Measurements from ENCODE around the gene ZNF408.

DNA sequence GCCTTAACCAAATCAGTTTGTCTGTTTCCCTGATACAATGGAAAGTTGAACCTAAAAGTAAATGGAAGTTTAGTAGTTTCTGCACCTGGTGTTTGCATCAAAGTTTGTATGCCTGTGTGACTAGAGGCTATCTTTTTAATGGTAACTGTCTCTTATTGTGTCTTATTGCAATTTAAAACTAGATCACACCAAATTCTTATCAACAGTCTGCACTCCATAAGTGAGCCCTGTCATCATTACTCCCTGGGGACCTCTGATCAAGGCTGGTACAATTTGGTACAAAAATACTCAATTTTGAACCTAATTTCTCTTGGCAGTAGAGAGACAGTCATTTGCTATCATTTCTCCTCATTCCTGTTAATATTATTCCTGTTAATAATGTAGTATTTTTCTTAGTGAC is 38.5 kb upstream of the ZNF408 start:
- TF ChIP-seq, protein P1, sequence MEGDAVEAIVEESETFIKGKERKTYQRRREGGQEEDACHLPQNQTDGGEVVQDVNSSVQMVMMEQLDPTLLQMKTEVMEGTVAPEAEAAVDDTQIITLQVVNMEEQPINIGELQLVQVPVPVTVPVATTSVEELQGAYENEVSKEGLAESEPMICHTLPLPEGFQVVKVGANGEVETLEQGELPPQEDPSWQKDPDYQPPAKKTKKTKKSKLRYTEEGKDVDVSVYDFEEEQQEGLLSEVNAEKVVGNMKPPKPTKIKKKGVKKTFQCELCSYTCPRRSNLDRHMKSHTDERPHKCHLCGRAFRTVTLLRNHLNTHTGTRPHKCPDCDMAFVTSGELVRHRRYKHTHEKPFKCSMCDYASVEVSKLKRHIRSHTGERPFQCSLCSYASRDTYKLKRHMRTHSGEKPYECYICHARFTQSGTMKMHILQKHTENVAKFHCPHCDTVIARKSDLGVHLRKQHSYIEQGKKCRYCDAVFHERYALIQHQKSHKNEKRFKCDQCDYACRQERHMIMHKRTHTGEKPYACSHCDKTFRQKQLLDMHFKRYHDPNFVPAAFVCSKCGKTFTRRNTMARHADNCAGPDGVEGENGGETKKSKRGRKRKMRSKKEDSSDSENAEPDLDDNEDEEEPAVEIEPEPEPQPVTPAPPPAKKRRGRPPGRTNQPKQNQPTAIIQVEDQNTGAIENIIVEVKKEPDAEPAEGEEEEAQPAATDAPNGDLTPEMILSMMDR (optimal IDR thresholded peaks at IDR 0.05 in 1 of 3, IDR thresholded peaks at IDR 0.05 in 1 of 3, conservative IDR thresholded peaks at IDR 0.05 in 1 of 3; ENCODE audit: extremely low read depth in 1 of 3, insufficient read depth in 2 of 3, low read length in 3 of 3), result no peak
- TF ChIP-seq EZH2 (IDR thresholded peaks at IDR 0.05; ENCODE audit: low read length), result no peak

All from keratinocyte (primary cell).